ENCODE results near the gene NECTIN1.

GRCh38 chr11:119691701-119692539, 37.1 kb downstream of the NECTIN1 start:
- no peak for TF ChIP-seq CTCF (IDR thresholded peaks at IDR 0.05; ENCODE audit: low read depth, low read length)
- no peak for TF ChIP-seq EZH2phosphoT487 (IDR thresholded peaks at IDR 0.05; ENCODE audit: low read depth)
